Measurements from ENCODE around the gene MINDY3.

DNA sequence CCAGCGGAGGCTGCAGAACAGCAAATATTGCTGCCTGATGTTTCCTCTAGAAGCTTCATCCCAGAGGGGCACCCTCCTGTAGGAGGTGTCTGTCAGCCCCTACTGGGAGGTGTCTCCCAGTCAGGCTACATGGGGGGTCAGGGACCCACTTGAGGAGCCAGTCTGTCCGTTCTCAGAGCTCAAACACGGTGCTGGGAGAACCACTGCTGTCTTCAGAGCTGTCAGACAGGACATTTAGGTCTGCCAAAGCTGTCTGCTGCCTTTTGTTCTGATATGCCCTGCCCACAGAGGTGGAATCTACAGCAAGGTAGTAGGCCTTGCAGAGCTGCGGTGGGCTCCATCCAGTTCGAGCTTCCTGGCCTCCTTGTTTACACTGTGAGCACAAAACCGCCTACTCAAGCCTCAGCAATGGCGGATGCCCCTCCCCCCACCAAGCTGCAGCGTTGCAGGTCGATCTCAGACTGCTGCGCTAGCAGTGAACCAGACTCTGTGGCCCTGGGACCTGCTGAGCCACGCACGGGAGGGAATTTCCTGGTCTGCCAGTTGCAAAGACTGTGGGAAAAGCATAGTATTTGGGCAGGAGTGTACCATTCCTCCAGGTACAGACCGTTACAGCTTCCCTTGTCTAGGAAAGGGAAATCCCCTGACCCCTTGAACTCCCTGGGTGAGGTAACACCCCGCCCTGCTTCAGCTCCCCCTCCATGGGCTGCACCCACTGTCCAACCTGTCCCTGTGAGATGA, 17.7 kb upstream of the MINDY3 start:
- TF ChIP-seq YY1 (IDR thresholded peaks at IDR 0.05; ENCODE audit: insufficient read depth, insufficient read length) (peak; percentile 20), ZNF274 (IDR thresholded peaks at IDR 0.05; ENCODE audit: low read depth, low read length) (no peak)
